Stromal cell of bone marrow (primary cell): ENCODE results near the gene TENM3.

ENCODE experiments used
- DNase-seq: peaks from one replicate; pipeline ENCODE4 v3.0.0-alpha.2; 2012; ENCODE audit warnings: low read depth

TENM3 gene

GRCh38 chr4:182776376-182777105 is 533.3 kb downstream of the TENM3 start:
- no peak for DNase-seq

- no peak for DNase-seq
These were observed 535.2 kb downstream of the TENM3 start for GRCh38 chr4:182778222-182778982.

GRCh38 chr4:182786991-182787390 is 543.8 kb downstream of the TENM3 start:
- DNase-seq = no peak

- no peak for DNase-seq
These were observed 545.0 kb downstream of the TENM3 start for GRCh38 chr4:182788201-182788600.

GRCh38 chr4:182789529-182789928 is 546.3 kb downstream of the TENM3 start:
- no peak for DNase-seq

GRCh38 chr4:182795446-182796238 is 552.4 kb downstream of the TENM3 start:
- no peak for DNase-seq

GRCh38 chr4:182799515-182800215 is 556.5 kb downstream of the TENM3 start:
- no peak for DNase-seq

GRCh38 chr4:182800216-182800515 is 557.0 kb downstream of the TENM3 start:
- DNase-seq = no peak

GRCh38 chr4:182801636-182802035 is 558.4 kb downstream of the TENM3 start:
- no peak for DNase-seq

GRCh38 chr4:182802621-182803020 is 559.4 kb downstream of the TENM3 start:
- DNase-seq = no peak

- no peak for DNase-seq
These were observed 560.0 kb downstream of the TENM3 start for GRCh38 chr4:182803235-182803634.

- no peak for DNase-seq
These were observed 560.9 kb downstream of the TENM3 start for GRCh38 chr4:182804131-182804530.

GRCh38 chr4:182805321-182805720 is 562.1 kb downstream of the TENM3 start:
- no peak for DNase-seq

- DNase-seq = no peak
These were observed 562.5 kb downstream of the TENM3 start for GRCh38 chr4:182805750-182806149.

- peak; percentile 41 for DNase-seq
These were observed 563.4 kb downstream of the TENM3 start for GRCh38 chr4:182806259-182807252.

- no peak for DNase-seq
These were observed 564.1 kb downstream of the TENM3 start for GRCh38 chr4:182807346-182807745.

GRCh38 chr4:182807767-182808548 is 564.8 kb downstream of the TENM3 start:
- DNase-seq = no peak

- DNase-seq = no peak
These were observed 565.6 kb downstream of the TENM3 start for GRCh38 chr4:182808673-182809416.

GRCh38 chr4:182809417-182810102 is 566.4 kb downstream of the TENM3 start:
- no peak for DNase-seq
